ENCODE measurements around the gene NOS3.

Gene NOS3

GRCh38 chr7:150949564-150949963 lies 41.3 kb upstream of the NOS3 start:
- H3K9me3 ChIP-seq (ENCODE audit: insufficient read depth, low read length): no peaks in the 10 kb centered on the region
- H3K4me1 ChIP-seq (ENCODE audit: insufficient read depth, insufficient read length): peaks cover 20% of the 10 kb centered on the region
- H3K27me3 ChIP-seq (ENCODE audit: insufficient read depth, insufficient read length): no peaks in the 10 kb centered on the region
- H3K36me3 ChIP-seq (ENCODE audit: insufficient read depth, insufficient read length, low read length): peaks cover 8% of the 10 kb centered on the region
- DNase-seq (ENCODE audit: low read depth, low spot score): no peak
- H3K9ac ChIP-seq (ENCODE audit: insufficient read length, low read depth): no peak overlapping the region
- no peak overlapping the region for H3K4me3 ChIP-seq (ENCODE audit: insufficient read length, low read depth)
- TF ChIP-seq SUZ12 (IDR thresholded peaks at IDR 0.05; ENCODE audit: extremely low read depth, insufficient read depth, insufficient read length) (no peak), ZNF274 (IDR thresholded peaks at IDR 0.05; ENCODE audit: low read depth, low read length) (no peak), YY1 (IDR thresholded peaks at IDR 0.05; ENCODE audit: insufficient read depth, insufficient read length) (no peak)

DNA sequence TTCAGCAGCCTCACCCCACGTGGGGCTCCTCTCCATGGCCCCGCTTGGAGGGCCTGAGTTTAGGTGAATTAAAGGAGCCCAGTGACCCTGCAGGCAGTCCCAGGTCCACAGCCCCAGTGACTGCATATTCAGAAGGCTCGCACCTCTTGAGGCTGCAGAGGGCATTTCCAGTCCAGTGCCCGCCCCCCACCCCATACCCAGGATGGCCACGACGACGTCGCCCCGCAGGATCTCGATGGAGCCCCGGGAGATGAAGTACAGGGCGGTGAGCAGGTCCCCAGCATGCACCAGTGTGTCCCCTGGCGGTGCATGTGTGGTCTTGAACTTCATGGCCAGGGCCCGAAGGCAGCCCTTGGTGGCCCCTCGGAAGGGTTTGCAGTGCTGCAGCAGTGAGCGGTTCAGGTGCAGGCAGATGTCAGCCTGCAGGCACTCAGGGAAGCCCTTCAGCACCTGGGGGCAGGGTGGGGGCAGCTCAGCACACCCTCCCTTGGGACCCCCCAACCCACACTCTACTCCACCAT lies 40.8 kb upstream of the NOS3 start:
- peaks cover 22% of the 10 kb centered on the region for H3K4me1 ChIP-seq (ENCODE audit: insufficient read depth, insufficient read length)
- H3K27me3 ChIP-seq (ENCODE audit: insufficient read depth, insufficient read length): no peaks in the 10 kb centered on the region
- H3K9ac ChIP-seq (ENCODE audit: insufficient read length, low read depth): no peak overlapping the region
- H3K9me3 ChIP-seq (ENCODE audit: insufficient read depth, low read length): no peaks in the 10 kb centered on the region
- TF ChIP-seq SUZ12 (IDR thresholded peaks at IDR 0.05; ENCODE audit: extremely low read depth, insufficient read depth, insufficient read length) (no peak), ZNF274 (IDR thresholded peaks at IDR 0.05; ENCODE audit: low read depth, low read length) (no peak), YY1 (IDR thresholded peaks at IDR 0.05; ENCODE audit: insufficient read depth, insufficient read length) (no peak)
- DNase-seq (ENCODE audit: low read depth, low spot score): no peak
- H3K36me3 ChIP-seq (ENCODE audit: insufficient read depth, insufficient read length, low read length): peaks cover 8% of the 10 kb centered on the region
- H3K4me3 ChIP-seq (ENCODE audit: insufficient read length, low read depth): no peak overlapping the region

- Histone ChIP-seq H3K27me3 (ENCODE audit: insufficient read depth, insufficient read length) (no peaks in the 10 kb centered on the region), H3K4me1 (ENCODE audit: insufficient read depth, insufficient read length) (peaks cover 19% of the 10 kb centered on the region), H3K4me3 (ENCODE audit: insufficient read length, low read depth) (no peak overlapping the region), H3K9me3 (ENCODE audit: insufficient read depth, low read length) (no peaks in the 10 kb centered on the region), H3K36me3 (ENCODE audit: insufficient read depth, insufficient read length, low read length) (peaks cover 8% of the 10 kb centered on the region), H3K9ac (ENCODE audit: insufficient read length, low read depth) (no peak overlapping the region)
- no peak for TF ChIP-seq ZNF274 (IDR thresholded peaks at IDR 0.05; ENCODE audit: low read depth, low read length)
- TF ChIP-seq SUZ12 (IDR thresholded peaks at IDR 0.05; ENCODE audit: extremely low read depth, insufficient read depth, insufficient read length): no peak
- TF ChIP-seq YY1 (IDR thresholded peaks at IDR 0.05; ENCODE audit: insufficient read depth, insufficient read length): no peak
- DNase-seq (ENCODE audit: low read depth, low spot score): no peak
Observed at GRCh38 chr7:150950496-150951180, 40.2 kb upstream of the NOS3 start.

DNA sequence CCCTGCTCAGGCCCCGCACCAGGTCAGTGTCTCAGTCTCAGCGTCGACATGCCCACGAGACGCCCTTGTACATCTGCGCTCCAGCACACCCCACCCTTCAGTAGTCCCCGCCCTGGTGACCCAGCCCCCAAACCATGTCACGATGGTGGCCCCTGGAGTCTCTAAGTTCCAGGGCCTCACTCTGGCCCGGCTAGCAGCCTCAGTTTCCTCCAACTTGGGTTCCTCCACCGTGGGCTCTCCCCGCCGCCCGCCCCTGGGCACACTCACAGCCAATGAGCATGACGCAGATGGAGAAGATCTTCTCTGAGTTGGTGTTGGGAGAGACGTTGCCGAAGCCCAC lies 39.7 kb upstream of the NOS3 start:
- H3K36me3 ChIP-seq (ENCODE audit: insufficient read depth, insufficient read length, low read length): peaks cover 8% of the 10 kb centered on the region

DNA sequence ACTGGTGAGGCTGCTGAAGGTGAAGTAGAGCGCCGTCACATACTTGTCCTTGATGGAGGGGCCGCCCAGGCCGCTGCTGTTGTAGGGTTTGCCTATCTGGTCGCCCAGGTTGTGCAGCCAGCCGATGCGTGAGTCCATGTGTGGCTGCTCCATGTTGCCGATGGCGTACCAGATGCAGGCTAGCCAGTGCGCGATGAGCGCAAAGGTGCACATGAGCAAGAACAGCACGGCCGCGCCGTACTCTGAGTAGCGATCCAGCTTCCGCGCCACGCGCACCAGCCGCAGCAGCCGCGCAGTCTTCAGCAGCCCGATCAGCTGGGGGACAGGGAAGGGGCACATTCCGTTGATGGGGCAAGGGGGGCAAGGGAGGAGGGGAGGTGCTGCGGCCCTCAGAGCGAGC lies 39.3 kb upstream of the NOS3 start:
- H3K4me1 ChIP-seq (ENCODE audit: insufficient read depth, insufficient read length): peaks cover 23% of the 10 kb centered on the region
- no peak for DNase-seq (ENCODE audit: low read depth, low spot score)

More for the DNA sequence above, 39.7 kb upstream of the NOS3 start:
- no peak for DNase-seq (ENCODE audit: low read depth, low spot score)
- TF ChIP-seq SUZ12 (IDR thresholded peaks at IDR 0.05; ENCODE audit: extremely low read depth, insufficient read depth, insufficient read length): no peak
- no peak for TF ChIP-seq YY1 (IDR thresholded peaks at IDR 0.05; ENCODE audit: insufficient read depth, insufficient read length)
- TF ChIP-seq ZNF274 (IDR thresholded peaks at IDR 0.05; ENCODE audit: low read depth, low read length): no peak
- Histone ChIP-seq H3K27me3 (ENCODE audit: insufficient read depth, insufficient read length) (no peaks in the 10 kb centered on the region), H3K9me3 (ENCODE audit: insufficient read depth, low read length) (no peaks in the 10 kb centered on the region), H3K4me3 (ENCODE audit: insufficient read length, low read depth) (no peak overlapping the region), H3K9ac (ENCODE audit: insufficient read length, low read depth) (no peak overlapping the region), H3K4me1 (ENCODE audit: insufficient read depth, insufficient read length) (peaks cover 22% of the 10 kb centered on the region)

GRCh38 chr7:150952331-150953050 lies 38.3 kb upstream of the NOS3 start:
- Histone ChIP-seq H3K36me3 (ENCODE audit: insufficient read depth, insufficient read length, low read length) (peaks cover 8% of the 10 kb centered on the region), H3K4me1 (ENCODE audit: insufficient read depth, insufficient read length) (peaks cover 23% of the 10 kb centered on the region), H3K4me3 (ENCODE audit: insufficient read length, low read depth) (no peak overlapping the region), H3K9me3 (ENCODE audit: insufficient read depth, low read length) (no peaks in the 10 kb centered on the region), H3K27me3 (ENCODE audit: insufficient read depth, insufficient read length) (no peaks in the 10 kb centered on the region), H3K9ac (ENCODE audit: insufficient read length, low read depth) (no peak overlapping the region)
- TF ChIP-seq SUZ12 (IDR thresholded peaks at IDR 0.05; ENCODE audit: extremely low read depth, insufficient read depth, insufficient read length) (no peak), YY1 (IDR thresholded peaks at IDR 0.05; ENCODE audit: insufficient read depth, insufficient read length) (no peak), ZNF274 (IDR thresholded peaks at IDR 0.05; ENCODE audit: low read depth, low read length) (no peak)
- no peak for DNase-seq (ENCODE audit: low read depth, low spot score)

More for the DNA sequence above, 39.3 kb upstream of the NOS3 start:
- no peaks in the 10 kb centered on the region for H3K9me3 ChIP-seq (ENCODE audit: insufficient read depth, low read length)
- H3K36me3 ChIP-seq (ENCODE audit: insufficient read depth, insufficient read length, low read length): peaks cover 8% of the 10 kb centered on the region
- TF ChIP-seq YY1 (IDR thresholded peaks at IDR 0.05; ENCODE audit: insufficient read depth, insufficient read length): no peak
- TF ChIP-seq SUZ12 (IDR thresholded peaks at IDR 0.05; ENCODE audit: extremely low read depth, insufficient read depth, insufficient read length): no peak
- TF ChIP-seq ZNF274 (IDR thresholded peaks at IDR 0.05; ENCODE audit: low read depth, low read length): no peak
- H3K4me3 ChIP-seq (ENCODE audit: insufficient read length, low read depth): no peak overlapping the region
- no peak overlapping the region for H3K9ac ChIP-seq (ENCODE audit: insufficient read length, low read depth)
- H3K27me3 ChIP-seq (ENCODE audit: insufficient read depth, insufficient read length): no peaks in the 10 kb centered on the region
